ENCODE measurements around the gene VPS4A.

DNA sequence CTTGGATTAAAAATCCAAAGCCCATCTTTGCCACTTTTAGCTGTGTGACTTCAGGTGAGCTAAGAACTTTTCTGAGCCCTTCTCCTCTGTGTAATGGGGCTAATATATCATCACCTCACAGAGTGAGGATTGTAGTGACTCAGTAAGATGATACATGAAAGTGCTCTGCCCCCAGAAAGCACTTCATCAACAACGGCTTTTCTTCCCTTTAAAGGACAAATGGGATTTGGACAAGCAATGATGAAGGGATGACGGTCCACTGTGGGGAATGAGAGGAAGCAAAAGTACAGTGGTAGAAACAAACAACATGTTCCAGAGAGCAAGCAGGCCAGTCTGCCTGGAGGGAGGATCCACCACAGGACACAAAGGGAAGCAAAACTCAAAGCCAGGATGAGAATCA lies 54.8 kb downstream of the VPS4A start:
- TF ChIP-seq, protein P1, sequence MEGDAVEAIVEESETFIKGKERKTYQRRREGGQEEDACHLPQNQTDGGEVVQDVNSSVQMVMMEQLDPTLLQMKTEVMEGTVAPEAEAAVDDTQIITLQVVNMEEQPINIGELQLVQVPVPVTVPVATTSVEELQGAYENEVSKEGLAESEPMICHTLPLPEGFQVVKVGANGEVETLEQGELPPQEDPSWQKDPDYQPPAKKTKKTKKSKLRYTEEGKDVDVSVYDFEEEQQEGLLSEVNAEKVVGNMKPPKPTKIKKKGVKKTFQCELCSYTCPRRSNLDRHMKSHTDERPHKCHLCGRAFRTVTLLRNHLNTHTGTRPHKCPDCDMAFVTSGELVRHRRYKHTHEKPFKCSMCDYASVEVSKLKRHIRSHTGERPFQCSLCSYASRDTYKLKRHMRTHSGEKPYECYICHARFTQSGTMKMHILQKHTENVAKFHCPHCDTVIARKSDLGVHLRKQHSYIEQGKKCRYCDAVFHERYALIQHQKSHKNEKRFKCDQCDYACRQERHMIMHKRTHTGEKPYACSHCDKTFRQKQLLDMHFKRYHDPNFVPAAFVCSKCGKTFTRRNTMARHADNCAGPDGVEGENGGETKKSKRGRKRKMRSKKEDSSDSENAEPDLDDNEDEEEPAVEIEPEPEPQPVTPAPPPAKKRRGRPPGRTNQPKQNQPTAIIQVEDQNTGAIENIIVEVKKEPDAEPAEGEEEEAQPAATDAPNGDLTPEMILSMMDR (IDR thresholded peaks at IDR 0.05), result no peak
- no peak for TF ChIP-seq POLR2A (IDR thresholded peaks at IDR 0.05; ENCODE audit: low read depth)

Measured in esophagus muscularis mucosa (tissue), 3 donors.